Mucosa of rectum (tissue), 2 donors: ENCODE measurements around the gene TRPM3.

Experiments
- H3K27ac ChIP-seq, 2 donors: one replicate each; pipeline ENCODE4 v1.7.0; 2013; ENCODE audit warnings: inconsistent platforms in 2 of 2, low read depth in 2 of 2, low read length in 2 of 2
- H3K27me3 ChIP-seq, 2 donors: one replicate each; pipeline ENCODE4 v1.7.0; 2013; ENCODE audit warnings: low read length in 2 of 2; ENCODE audit not compliant: control insufficient read depth in 2 of 2, insufficient read depth in 2 of 2
- H3K36me3 ChIP-seq, 2 donors: one replicate each; pipeline ENCODE4 v1.7.0; 2013; ENCODE audit warnings: low read length in 2 of 2; ENCODE audit not compliant: control insufficient read depth in 2 of 2, insufficient read depth in 2 of 2
- H3K4me1 ChIP-seq, 2 donors: one replicate each; pipeline ENCODE4 v1.7.0; 2013; ENCODE audit warnings: low read length in 2 of 2, mild to moderate bottlenecking in 1 of 2; ENCODE audit not compliant: control insufficient read depth in 2 of 2, insufficient read depth in 2 of 2
- H3K4me3 ChIP-seq, 2 donors: one replicate each; pipeline ENCODE4 v1.7.0; 2013; ENCODE audit warnings: low read length in 2 of 2
- H3K9ac ChIP-seq, 2 donors: one replicate each; pipeline ENCODE4 v1.7.0; 2013; ENCODE audit warnings: low read length in 2 of 2, low read depth in 1 of 2, mild to moderate bottlenecking in 1 of 2
- H3K9me3 ChIP-seq, 2 donors: one replicate each; pipeline ENCODE4 v1.7.0; 2013; ENCODE audit warnings: low read length in 2 of 2; ENCODE audit not compliant: control insufficient read depth in 2 of 2
- donor health status: healthy.
- donor health status: Normal muscosa, but diverticular disease.

The TRPM3 gene

DNA sequence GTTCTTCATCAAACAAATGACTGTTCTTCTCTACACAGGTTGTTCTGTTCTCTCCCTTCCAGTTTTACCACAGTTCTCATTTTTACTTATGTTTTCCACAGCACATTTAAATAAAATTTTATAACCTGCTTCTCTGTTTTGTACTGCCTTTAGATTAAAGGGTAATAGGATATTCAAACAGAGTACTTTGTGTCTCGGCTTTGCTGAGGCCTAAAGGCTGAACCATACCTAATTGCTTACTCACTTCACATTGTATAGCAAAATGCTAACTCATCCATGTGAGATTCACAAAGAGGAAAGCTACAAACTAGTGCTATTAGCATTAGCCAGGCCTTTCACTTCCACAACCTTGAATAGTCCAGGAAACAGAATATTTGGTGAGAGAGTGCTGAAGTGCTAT, 200.3 kb downstream of the TRPM3 start:
- H3K4me3 ChIP-seq = no peak overlapping the region

DNA sequence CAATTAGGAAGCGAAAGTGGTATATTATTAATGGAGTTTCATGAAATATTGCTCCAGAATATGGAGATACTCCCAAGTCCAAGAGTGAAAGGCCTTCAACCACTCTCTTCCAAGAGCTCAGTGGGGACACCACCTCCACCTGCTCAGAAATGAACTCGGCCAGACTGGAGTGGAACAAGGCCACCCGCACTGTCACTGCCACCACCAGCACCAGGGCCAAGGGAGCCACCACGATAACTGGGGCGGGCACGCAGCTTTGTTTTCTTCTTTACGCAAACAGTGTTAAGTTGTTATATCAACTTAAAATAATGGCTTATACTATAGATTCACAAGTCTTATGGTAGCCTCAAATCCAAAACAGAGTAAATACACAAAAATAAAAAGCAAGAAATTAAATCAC, 204.1 kb downstream of the TRPM3 start:
- Histone ChIP-seq H3K27me3 (no peaks in the 10 kb centered on the region), H3K9ac (no peak overlapping the region), H3K4me1 (no peaks in the 10 kb centered on the region), H3K4me3 (no peak overlapping the region), H3K27ac (no peak overlapping the region), H3K36me3 (no peaks in the 10 kb centered on the region), H3K9me3 (no peaks in the 10 kb centered on the region)

More for the DNA sequence above, 200.3 kb downstream of the TRPM3 start:
- no peaks in the 10 kb centered on the region for H3K27me3 ChIP-seq
- H3K9ac ChIP-seq = no peak overlapping the region
- no peaks in the 10 kb centered on the region for H3K36me3 ChIP-seq
- no peak overlapping the region for H3K27ac ChIP-seq
- H3K9me3 ChIP-seq = no peaks in the 10 kb centered on the region
- no peaks in the 10 kb centered on the region for H3K4me1 ChIP-seq

- Histone ChIP-seq H3K27ac (no peak overlapping the region), H3K9ac (no peak overlapping the region), H3K27me3 (no peaks in the 10 kb centered on the region), H3K36me3 (no peaks in the 10 kb centered on the region), H3K4me1 (no peaks in the 10 kb centered on the region), H3K4me3 (no peak overlapping the region), H3K9me3 (no peaks in the 10 kb centered on the region)
Measured at GRCh38 chr9:70911791-70912190, 209.6 kb downstream of the TRPM3 start.

GRCh38 chr9:70910598-70910997, 210.8 kb downstream of the TRPM3 start:
- no peaks in the 10 kb centered on the region for H3K27me3 ChIP-seq
- no peaks in the 10 kb centered on the region for H3K9me3 ChIP-seq
- no peaks in the 10 kb centered on the region for H3K36me3 ChIP-seq
- H3K4me3 ChIP-seq = no peak overlapping the region
- H3K9ac ChIP-seq = no peak overlapping the region
- no peak overlapping the region for H3K27ac ChIP-seq
- H3K4me1 ChIP-seq = no peaks in the 10 kb centered on the region

GRCh38 chr9:70902692-70903131, 218.7 kb downstream of the TRPM3 start:
- no peak overlapping the region for H3K9ac ChIP-seq
- H3K27ac ChIP-seq = no peak overlapping the region
- H3K27me3 ChIP-seq = no peaks in the 10 kb centered on the region
- H3K36me3 ChIP-seq = no peaks in the 10 kb centered on the region
- no peaks in the 10 kb centered on the region for H3K4me1 ChIP-seq
- H3K9me3 ChIP-seq = no peaks in the 10 kb centered on the region
- H3K4me3 ChIP-seq = no peak overlapping the region

GRCh38 chr9:70902171-70902570, 219.2 kb downstream of the TRPM3 start:
- no peak overlapping the region for H3K9ac ChIP-seq
- no peak overlapping the region for H3K27ac ChIP-seq
- H3K36me3 ChIP-seq = no peaks in the 10 kb centered on the region
- H3K4me1 ChIP-seq = no peaks in the 10 kb centered on the region
- no peak overlapping the region for H3K4me3 ChIP-seq
- no peaks in the 10 kb centered on the region for H3K9me3 ChIP-seq
- H3K27me3 ChIP-seq = no peaks in the 10 kb centered on the region

DNA sequence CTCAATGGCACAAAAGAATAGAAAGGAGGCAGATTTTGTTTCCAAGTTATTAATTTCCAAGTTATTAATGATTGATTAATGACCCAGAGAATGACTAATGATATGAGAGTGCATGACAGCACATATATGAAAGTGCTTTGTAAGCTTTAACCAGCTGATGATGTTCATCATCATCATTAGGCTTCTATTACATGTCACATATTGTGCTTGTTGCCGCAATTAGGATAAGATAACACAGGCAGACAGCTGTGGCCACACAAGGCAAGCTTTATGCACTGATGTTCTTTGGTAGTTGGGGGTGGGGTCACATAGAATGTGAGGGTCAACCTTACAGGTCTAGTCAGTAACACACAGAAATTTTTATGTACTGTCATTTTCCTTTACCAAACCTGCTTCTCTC, 219.7 kb downstream of the TRPM3 start:
- Histone ChIP-seq H3K4me1 (no peaks in the 10 kb centered on the region), H3K9ac (no peak overlapping the region), H3K27me3 (no peaks in the 10 kb centered on the region), H3K27ac (no peak overlapping the region), H3K36me3 (no peaks in the 10 kb centered on the region), H3K9me3 (no peaks in the 10 kb centered on the region), H3K4me3 (no peak overlapping the region)

DNA sequence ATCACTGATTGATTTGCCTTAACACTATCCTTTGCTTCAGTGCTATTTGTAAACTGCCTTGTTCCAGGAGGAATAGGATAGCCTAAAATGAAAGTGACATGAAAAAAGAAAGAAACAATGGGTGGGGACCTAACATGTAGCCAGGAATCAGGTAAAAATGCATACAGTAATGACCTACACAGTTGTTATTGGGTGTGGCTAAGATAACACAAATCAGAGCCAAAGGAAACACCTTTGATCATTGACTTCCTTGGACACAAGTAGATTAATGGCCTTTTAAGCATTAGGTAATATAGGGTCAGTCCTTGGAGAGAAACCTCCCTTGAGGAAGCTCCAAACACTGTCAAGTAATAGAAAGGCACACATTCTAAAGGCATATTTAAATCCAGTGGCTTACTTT, 220.4 kb downstream of the TRPM3 start:
- Histone ChIP-seq H3K9ac (no peak overlapping the region), H3K27ac (no peak overlapping the region), H3K4me3 (no peak overlapping the region), H3K36me3 (no peaks in the 10 kb centered on the region), H3K4me1 (no peaks in the 10 kb centered on the region), H3K27me3 (no peaks in the 10 kb centered on the region), H3K9me3 (no peaks in the 10 kb centered on the region)

GRCh38 chr9:70893580-70894122, 227.8 kb downstream of the TRPM3 start:
- Histone ChIP-seq H3K9me3 (no peaks in the 10 kb centered on the region), H3K4me1 (no peaks in the 10 kb centered on the region)

GRCh38 chr9:70888471-70888870, 232.9 kb downstream of the TRPM3 start:
- H3K27ac ChIP-seq = no peak overlapping the region
- no peaks in the 10 kb centered on the region for H3K27me3 ChIP-seq
- no peaks in the 10 kb centered on the region for H3K9me3 ChIP-seq
- no peaks in the 10 kb centered on the region for H3K4me1 ChIP-seq
- H3K36me3 ChIP-seq = no peaks in the 10 kb centered on the region
- no peak overlapping the region for H3K4me3 ChIP-seq
- H3K9ac ChIP-seq = no peak overlapping the region

More at GRCh38 chr9:70893580-70894122, 227.8 kb downstream of the TRPM3 start:
- Histone ChIP-seq H3K4me3 (no peak overlapping the region), H3K9ac (no peak overlapping the region), H3K27me3 (no peaks in the 10 kb centered on the region), H3K27ac (no peak overlapping the region), H3K36me3 (no peaks in the 10 kb centered on the region)

DNA sequence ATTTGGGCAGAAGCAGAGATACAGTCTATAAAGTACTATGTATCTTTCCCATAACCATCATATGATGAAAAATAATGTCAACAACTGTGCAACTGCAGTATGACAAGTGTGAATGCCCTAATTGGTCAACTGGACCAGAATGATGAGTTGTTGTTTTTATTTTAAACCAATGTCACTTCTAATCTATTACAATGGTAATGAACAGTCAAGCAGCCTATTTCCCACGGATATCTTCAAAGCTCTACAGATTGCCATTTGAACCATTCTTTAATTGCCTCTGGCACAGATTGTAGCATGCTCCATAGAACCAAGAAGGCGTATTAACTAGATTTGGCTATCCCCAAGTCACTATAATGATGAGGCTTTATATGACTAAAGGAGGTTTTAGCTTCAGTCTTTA, 233.6 kb downstream of the TRPM3 start:
- no peak overlapping the region for H3K9ac ChIP-seq

More for the DNA sequence above, 233.6 kb downstream of the TRPM3 start:
- Histone ChIP-seq H3K4me3 (no peak overlapping the region), H3K9me3 (no peaks in the 10 kb centered on the region), H3K27ac (no peak overlapping the region), H3K36me3 (no peaks in the 10 kb centered on the region), H3K27me3 (no peaks in the 10 kb centered on the region), H3K4me1 (no peaks in the 10 kb centered on the region)
